AML-193 (cell line): ENCODE data around the gene RPL32.
"Not testable (repeated sequence)": the region's sequence is repeated elsewhere in the genome, so short reads cannot be mapped to it uniquely, and the experiment has no call there.

Source experiments
- DNase-seq, 2 experiments: peaks; one replicate each; lab custom pipeline; 2025; lab: John Stamatoyannopoulos, UW

RPL32 gene

DNA sequence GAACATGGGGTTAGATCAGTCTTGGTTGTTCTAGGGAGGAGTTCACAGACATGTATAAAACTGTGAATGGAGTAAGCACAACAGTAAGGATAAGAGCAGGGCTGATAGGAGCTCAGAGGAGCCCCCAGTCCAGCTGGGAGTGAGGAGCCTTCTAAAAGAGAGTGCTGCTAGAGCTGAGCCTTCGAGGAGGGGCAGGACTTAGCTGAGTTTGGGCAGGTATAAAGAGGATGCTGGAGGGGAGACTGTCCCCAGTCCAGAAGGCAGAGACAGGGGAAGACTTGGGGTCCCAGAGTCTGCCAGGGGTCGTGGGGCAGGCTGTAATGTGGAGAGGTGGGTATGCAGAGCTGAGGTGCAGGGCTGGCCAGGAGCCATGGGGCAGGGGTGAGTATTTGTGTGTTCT is 32.8 kb downstream of the RPL32 start:
- no peak for DNase-seq

- DNase-seq, result no peak
Observed at GRCh38 chr3:12807601-12808359, 33.6 kb downstream of the RPL32 start.

DNA sequence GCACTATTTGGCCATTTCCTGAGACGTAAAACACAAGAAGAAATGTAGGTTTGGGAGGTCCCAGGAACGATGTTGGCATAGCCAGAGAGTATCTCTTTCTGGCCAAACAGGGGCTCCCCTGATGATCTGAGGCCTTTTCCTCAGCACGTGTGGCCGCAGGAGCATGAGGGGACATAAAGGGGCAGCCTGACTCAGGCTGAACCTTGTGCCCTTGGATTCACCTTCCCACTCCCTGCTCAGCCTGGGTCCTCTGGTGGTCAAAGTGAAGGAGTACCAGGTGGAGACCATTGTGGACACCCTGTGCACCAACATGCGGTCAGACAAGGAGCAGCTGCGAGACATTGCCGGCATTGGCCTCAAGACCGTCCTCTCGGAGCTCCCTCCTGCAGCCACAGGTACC is 34.3 kb downstream of the RPL32 start:
- DNase-seq, result no peak

DNA sequence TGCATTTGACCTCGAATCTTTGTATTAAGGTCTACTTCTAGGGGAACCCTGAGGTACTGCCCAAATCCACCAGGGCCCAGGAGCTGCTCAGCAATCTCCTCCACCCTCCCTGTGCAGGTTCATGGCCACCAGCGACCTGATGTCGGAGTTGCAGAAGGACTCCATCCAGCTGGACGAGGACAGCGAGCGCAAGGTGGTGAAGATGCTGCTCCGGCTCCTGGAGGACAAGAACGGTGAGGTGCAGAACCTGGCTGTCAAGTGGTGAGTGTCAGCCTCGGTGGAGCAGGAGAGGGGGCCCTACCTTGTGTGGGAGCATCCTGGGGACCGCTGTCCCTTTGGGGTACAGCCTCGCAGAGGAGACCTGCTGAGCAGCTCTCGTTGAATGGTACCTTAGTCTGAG is 38.0 kb downstream of the RPL32 start:
- DNase-seq, result no peak

DNA sequence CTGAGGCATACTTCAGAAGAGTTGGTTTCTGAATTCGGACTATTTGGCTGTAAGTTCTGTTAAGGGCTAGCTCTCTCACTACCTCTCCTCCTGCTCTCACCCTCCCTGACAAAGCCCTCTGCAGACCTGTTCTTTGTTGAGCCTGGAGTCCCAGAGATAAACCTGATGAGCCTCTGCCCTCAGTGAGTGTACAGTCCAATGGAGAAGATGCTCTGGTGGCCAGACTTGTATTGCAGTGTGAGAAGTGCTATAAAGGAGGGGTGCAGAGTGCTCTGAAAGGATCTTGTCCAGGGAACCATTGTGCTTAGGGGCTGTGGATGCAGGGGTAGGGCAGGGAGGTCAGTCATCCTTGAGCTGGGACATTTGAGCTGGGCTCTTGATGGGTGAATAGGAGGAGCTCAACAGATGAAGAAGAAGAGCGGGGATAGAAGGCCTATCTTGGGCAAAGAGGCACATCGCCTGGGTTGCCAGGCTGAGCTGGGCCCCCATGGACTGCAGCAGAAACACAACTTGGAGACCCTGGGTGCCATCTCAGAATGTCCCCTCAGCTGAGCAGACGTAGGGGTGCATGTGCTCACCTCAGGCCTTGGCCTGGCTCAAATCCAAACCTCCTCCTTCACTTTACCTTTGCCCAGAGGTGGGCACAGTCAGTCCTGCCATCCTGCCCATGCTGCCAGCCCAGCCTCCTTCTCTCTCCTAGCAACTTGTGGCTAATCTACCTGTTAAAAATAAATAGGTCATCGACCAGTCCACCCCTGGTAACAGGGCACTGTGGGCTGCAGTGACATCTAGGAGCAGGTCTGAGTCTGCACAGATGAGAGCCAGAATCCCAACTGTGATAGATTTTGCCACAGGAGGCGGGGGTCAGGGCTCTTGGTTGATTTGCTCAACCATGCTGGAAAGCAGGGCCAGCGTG is 41.6 kb downstream of the RPL32 start:
- DNase-seq, result no peak

GRCh38 chr3:12798559-12799179 is 42.7 kb downstream of the RPL32 start:
- no peak for DNase-seq

DNA sequence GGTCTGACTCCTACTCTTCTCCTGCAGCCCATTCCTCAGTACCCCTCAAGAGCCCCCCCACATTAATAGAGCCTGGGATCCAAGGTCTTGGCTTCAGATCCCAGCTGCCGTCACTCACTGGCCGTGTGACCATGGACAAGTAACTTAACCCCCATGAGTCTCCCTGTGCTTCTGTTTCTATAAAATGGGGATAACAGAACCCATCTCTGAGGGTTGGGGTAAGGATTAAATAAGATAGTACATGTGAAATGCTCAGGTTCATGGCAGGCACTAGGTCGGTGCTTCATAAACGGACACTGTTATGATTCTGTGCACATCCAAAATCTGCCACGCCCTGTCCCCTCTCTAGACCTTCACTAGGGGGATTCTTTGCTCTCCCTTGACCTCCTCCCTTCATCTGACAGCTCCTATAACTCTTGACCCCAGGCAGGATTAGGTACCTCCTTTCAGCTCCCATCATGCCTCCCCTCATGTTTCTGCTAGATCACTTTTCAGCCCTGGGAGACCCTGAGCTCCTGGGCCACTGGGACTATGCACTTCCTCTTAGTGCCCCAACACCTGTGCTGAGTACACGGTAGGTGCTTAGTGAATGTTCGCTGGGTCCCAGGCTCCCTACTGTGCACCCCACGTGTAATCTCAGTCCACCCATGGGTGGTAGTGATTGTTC is 43.3 kb downstream of the RPL32 start:
- DNase-seq, result no peak

DNA sequence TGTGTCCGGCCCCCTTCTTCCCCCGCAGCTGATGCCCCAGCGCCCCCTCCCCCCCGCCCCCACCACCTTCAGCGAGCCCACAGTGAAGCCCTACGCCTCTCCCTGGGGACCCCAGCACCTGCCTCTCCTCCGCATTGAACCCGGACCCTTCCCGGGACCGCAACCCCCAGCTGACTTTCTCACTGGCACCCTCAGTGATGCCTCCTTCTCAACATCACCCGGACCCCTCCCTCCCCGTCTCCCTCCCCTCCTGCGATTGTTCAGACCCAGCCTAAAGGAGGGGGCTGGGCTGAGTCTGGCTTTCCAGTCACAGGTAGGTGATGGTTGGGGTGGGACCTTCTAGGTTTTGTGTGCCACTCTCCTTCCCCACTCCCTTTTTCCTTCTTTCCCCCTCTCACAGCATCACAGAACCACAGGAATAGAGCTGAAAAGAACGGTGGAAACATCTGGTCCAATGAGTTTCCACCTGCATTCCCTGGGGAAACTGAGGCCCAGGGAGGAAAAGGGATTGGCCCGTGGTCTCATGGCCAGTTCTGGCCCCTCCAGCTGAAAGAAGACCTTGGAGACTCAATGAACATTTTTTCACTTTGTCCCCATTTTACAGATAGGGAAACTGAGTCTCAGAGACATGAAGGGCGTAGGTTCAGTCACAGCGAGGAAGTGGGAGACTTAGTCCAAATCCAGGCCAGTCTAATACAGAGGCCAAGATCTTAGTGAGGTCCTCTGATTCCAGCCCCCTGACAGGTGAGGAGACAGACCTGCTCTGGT is 44.1 kb downstream of the RPL32 start:
- DNase-seq, result no peak

DNA sequence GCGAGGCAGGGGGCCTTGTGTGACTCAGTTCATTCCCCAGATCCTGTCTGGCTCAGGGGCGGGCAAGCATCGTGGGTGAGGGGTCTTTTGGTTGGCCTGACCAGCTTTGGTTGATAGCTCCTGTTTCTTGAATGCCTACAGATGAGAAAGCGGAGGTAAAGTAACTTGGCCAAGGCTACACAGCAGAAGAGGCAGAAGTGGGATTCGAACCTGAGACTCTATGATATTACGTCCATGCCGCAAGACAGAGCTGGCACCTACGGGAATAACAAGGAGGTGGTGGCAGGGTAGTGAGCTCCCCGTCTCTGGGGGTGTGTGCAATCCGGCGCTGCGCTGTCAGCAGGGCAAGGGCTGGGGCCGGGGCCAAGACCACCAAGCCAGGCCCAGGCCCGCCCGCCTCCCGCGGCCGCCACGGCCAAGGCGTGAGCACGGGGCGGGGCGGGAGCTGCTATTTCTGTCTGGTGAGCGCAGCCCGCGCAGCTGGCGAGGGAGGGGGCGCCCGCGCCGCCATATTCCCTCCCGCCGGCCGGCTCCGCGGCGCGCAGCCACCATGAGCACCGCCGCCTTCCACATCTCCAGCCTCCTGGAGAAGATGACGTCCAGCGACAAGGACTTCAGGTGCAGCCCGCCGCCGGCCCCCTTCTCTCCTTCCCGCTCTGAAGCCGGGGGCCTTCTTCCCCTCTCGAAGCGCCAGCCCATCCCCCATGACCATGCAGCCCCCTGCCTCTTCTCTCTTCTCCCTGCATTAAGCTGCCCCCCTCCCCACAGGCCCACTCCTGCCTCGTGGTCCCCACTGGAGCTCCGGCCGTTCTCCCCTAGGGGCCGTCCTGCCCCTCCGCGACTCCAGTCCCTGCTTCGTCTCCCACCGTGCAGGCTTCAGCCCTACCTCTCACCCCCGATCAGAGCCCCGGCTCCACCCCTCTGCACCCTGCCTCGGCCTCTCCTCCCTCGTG is 44.9 kb downstream of the RPL32 start, which contains the start of gene CAND2:
Gene CAND2 (plus strand): TSS at position 510 of the 953 bp plus-strand sequence. CDS start 41 bp downstream, at position 551.
- no peak for DNase-seq

GRCh38 chr3:12793701-12794100 is 47.7 kb downstream of the RPL32 start:
- no peak for DNase-seq

- no peak for DNase-seq
Observed at GRCh38 chr3:12791430-12791829, 49.9 kb downstream of the RPL32 start.

- not testable (repeated sequence) for DNase-seq
Observed at GRCh38 chr3:12787967-12788690, 53.2 kb downstream of the RPL32 start.

DNA sequence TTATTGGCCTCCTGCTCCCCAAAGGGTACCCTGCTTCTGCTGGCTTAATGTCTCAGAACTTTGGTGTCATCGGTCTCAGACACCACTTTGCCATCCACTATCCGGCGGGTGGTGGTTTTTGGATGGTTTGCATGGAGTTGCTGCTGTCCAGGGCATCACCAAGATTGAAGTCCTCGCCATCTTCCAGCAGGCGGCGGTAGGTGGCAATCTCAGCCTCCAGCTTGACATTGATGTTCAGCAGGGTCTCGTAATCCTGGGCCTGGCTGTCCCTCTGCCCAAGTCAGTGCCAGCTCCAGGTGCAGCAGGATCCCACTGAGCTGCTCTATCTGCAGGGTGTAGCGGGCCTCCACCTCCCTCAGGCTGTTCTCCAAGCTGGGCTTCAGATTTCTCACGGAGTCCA is 54.0 kb downstream of the RPL32 start:
- not testable (repeated sequence) for DNase-seq

DNA sequence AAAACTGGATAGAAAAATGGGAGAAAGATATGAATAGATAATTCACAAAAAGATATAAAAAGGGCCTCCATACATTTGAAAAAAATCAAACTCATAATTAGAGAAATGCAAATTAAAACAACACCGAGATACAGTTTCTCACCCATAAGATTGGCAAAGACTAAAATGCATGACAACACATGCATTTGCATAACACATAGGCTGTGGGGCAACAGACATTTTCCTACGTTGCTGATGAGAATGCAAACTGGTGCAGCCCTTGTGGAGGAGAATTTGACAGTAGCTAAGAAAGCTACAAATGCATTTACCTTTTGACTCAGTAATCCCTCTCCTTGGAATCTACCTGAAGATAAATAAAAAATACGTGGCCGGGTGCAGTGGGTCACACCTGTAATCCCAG is 56.3 kb downstream of the RPL32 start:
- no peak for DNase-seq
